Keratinocyte (primary cell): ENCODE results near the gene UBIAD1. TPM values are rescaled to one million over a fixed set of nuclear protein-coding genes. Genes with fewer than 3 reads are reported as not detected.
A peak's percentile ranks its signal among the peaks of the same experiment; 100 is the strongest.

Experiments used
- DNase-seq: peaks from one replicate; pipeline ENCODE4 v3.0.0-alpha.2; 2011; ENCODE audit warnings: low read depth, missing footprints, low spot score
- FAIRE-seq: peaks from 2 replicates; lab custom pipeline; 2011; peaks lifted over from hg19 to GRCh38; lab: Jason Lieb, UNC
- H2AFZ ChIP-seq: 2 replicates; pipeline ENCODE4 v1.6.0; 2012; ENCODE audit warnings: low read length, control low read depth, inconsistent platforms; ENCODE audit not compliant: control insufficient read depth
- H3K27ac ChIP-seq: 2 replicates; pipeline ENCODE4 v1.5.1; 2011; ENCODE audit warnings: low read length; ENCODE audit not compliant: control insufficient read depth, insufficient read depth
- H3K27me3 ChIP-seq: 3 replicates; pipeline ENCODE4 v1.6.0; 2011; ENCODE audit warnings: low read length; ENCODE audit not compliant: control insufficient read depth, insufficient read depth; ENCODE audit errors: extremely low read depth
- H3K36me3 ChIP-seq, 2 experiments: 2 replicates in 1 of 2; 3 replicates in 1 of 2; pipeline ENCODE4 v1.5.1; 2011; ENCODE audit warnings: low read length in 2 of 2, mild to moderate bottlenecking in 1 of 2; ENCODE audit not compliant: control insufficient read depth in 2 of 2, insufficient read depth in 2 of 2; ENCODE audit errors: extremely low read depth in 1 of 2
- H3K4me1 ChIP-seq: 3 replicates; pipeline ENCODE4 v1.5.1; 2011; ENCODE audit warnings: low read length; ENCODE audit not compliant: control insufficient read depth, insufficient read depth; ENCODE audit errors: extremely low read depth
- H3K4me2 ChIP-seq: 3 replicates; pipeline ENCODE4 v1.6.0; 2011; ENCODE audit warnings: low read depth, low read length; ENCODE audit not compliant: control insufficient read depth, insufficient read depth; ENCODE audit errors: extremely low read depth
- H3K4me3 ChIP-seq, 3 experiments: fragments of 200-600 bp in 1 of 3; sonication (generic) in 1 of 3; 2 replicates in 2 of 3; 3 replicates in 1 of 3; pipeline ENCODE4 v1.5.1; 2011 to 2016; ENCODE audit warnings: low read length in 3 of 3, mild to moderate bottlenecking in 3 of 3, control low read depth in 2 of 3, inconsistent platforms in 1 of 3, low read depth in 1 of 3, mixed read lengths in 1 of 3, mixed run types in 1 of 3, moderate library complexity in 1 of 3; ENCODE audit not compliant: control insufficient read depth in 2 of 3, insufficient read depth in 2 of 3; ENCODE audit errors: extremely low read depth in 1 of 3
- H3K79me2 ChIP-seq: 2 replicates; pipeline ENCODE4 v1.6.0; 2012; ENCODE audit warnings: low read length; ENCODE audit not compliant: control insufficient read depth, insufficient read depth
- H3K9ac ChIP-seq: 3 replicates; pipeline ENCODE4 v1.6.0; 2011; ENCODE audit warnings: low read length; ENCODE audit not compliant: control insufficient read depth, insufficient read depth; ENCODE audit errors: extremely low read depth
- H3K9me1 ChIP-seq: 3 replicates; pipeline ENCODE4 v1.6.0; 2011; ENCODE audit warnings: low read length; ENCODE audit not compliant: control insufficient read depth, insufficient read depth; ENCODE audit errors: extremely low read depth
- H3K9me3 ChIP-seq: 2 replicates; pipeline ENCODE4 v1.5.1; 2012; ENCODE audit warnings: low read depth, low read length; ENCODE audit not compliant: control insufficient read depth
- H4K20me1 ChIP-seq: 3 replicates; pipeline ENCODE4 v1.6.0; 2011; ENCODE audit warnings: low read length; ENCODE audit not compliant: control insufficient read depth, insufficient read depth; ENCODE audit errors: extremely low read depth
- EZH2 ChIP-seq: IDR thresholded peaks from one replicate; pipeline ENCODE4 v1.6.1; 2012; ENCODE audit warnings: inconsistent platforms, mild to moderate bottlenecking, low read length, moderate library complexity
- dilution Hi-C: fragments of 300-500 bp; cut with MboI; formaldehyde crosslinking; loops from one replicate; pipeline ENCODE4 v1.7.0; 2020; ENCODE audit warnings: low sequenced_read_pairs; ENCODE audit not compliant: extremely low pct_ligation_motif_present
- polyA plus RNA-seq, 5 experiments: library from polyadenylated mRNA; depleted of rRNA in 3 of 5; stranded (reverse) in 3 of 5; stranded (forward) in 1 of 5; unstranded in 1 of 5; fragments of >200 nt; gene quantifications; 1 replicate in 1 of 5; 2 replicates in 3 of 5; 3 replicates in 1 of 5; pipeline versions ENCODE4 v1.2.1 to v1.2.3, GENCODE V29; 2011 to 2012; ENCODE audit warnings: missing spikeins in 2 of 5, low read depth in 1 of 5, low replicate concordance in 1 of 5
- TF ChIP-seq, protein P1 (sequence below), 3 experiments: IDR thresholded peaks in 1 of 3; conservative IDR thresholded peaks in 1 of 3; optimal IDR thresholded peaks in 1 of 3; 2 replicates in 2 of 3; 3 replicates in 1 of 3; pipeline versions ENCODE3 to v1.5.1; 2011; ENCODE audit warnings: low read length in 3 of 3, mild to moderate bottlenecking in 3 of 3, moderate library complexity in 2 of 3, control low read depth in 1 of 3, inconsistent platforms in 1 of 3; ENCODE audit not compliant: insufficient read depth in 2 of 3; ENCODE audit errors: extremely low read depth in 1 of 3

Gene UBIAD1
- polyA plus RNA-seq, 1 donor (not counting 4 experiments of a cell fraction or from before 2014, with no cell fraction given), result 9.9 TPM

- no peak overlapping the region for H3K4me2 ChIP-seq
- dilution Hi-C loops, result no loop called here
- H3K79me2 ChIP-seq, result no peaks in the 10 kb centered on the region
- no peaks in the 10 kb centered on the region for H3K36me3 ChIP-seq
- no peak for FAIRE-seq
- no peak overlapping the region for H3K27ac ChIP-seq
- H3K27me3 ChIP-seq, result no peaks in the 10 kb centered on the region
- no peak for DNase-seq
- no peak overlapping the region for H3K4me3 ChIP-seq
- no peaks in the 10 kb centered on the region for H3K9me1 ChIP-seq
- TF ChIP-seq, protein P1, sequence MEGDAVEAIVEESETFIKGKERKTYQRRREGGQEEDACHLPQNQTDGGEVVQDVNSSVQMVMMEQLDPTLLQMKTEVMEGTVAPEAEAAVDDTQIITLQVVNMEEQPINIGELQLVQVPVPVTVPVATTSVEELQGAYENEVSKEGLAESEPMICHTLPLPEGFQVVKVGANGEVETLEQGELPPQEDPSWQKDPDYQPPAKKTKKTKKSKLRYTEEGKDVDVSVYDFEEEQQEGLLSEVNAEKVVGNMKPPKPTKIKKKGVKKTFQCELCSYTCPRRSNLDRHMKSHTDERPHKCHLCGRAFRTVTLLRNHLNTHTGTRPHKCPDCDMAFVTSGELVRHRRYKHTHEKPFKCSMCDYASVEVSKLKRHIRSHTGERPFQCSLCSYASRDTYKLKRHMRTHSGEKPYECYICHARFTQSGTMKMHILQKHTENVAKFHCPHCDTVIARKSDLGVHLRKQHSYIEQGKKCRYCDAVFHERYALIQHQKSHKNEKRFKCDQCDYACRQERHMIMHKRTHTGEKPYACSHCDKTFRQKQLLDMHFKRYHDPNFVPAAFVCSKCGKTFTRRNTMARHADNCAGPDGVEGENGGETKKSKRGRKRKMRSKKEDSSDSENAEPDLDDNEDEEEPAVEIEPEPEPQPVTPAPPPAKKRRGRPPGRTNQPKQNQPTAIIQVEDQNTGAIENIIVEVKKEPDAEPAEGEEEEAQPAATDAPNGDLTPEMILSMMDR (optimal IDR thresholded peaks at IDR 0.05 in 1 of 3, IDR thresholded peaks at IDR 0.05 in 1 of 3, conservative IDR thresholded peaks at IDR 0.05 in 1 of 3; ENCODE audit: extremely low read depth in 1 of 3, insufficient read depth in 2 of 3, low read length in 3 of 3), result no peak
- no peak for TF ChIP-seq EZH2
- no peak overlapping the region for H2AFZ ChIP-seq
- no peaks in the 10 kb centered on the region for H3K9me3 ChIP-seq
- H3K4me1 ChIP-seq, result peaks cover 17% of the 10 kb centered on the region
- H3K9ac ChIP-seq, result no peak overlapping the region
- H4K20me1 ChIP-seq, result no peaks in the 10 kb centered on the region
Measured at GRCh38 chr1:11318982-11319381, 46.0 kb downstream of the UBIAD1 start.

GRCh38 chr1:11320153-11320936, 47.3 kb downstream of the UBIAD1 start:
- no peak for DNase-seq
- Histone ChIP-seq H2AFZ (no peak overlapping the region), H3K4me2 (no peak overlapping the region)

More at GRCh38 chr1:11320153-11320936, 47.3 kb downstream of the UBIAD1 start:
- Histone ChIP-seq H3K9me1 (no peaks in the 10 kb centered on the region), H4K20me1 (no peaks in the 10 kb centered on the region), H3K36me3 (no peaks in the 10 kb centered on the region), H3K9ac (no peak overlapping the region), H3K4me1 (peaks cover 17% of the 10 kb centered on the region), H3K27ac (no peak overlapping the region), H3K79me2 (no peaks in the 10 kb centered on the region), H3K27me3 (no peaks in the 10 kb centered on the region), H3K9me3 (no peaks in the 10 kb centered on the region), H3K4me3 (no peak overlapping the region)
- dilution Hi-C loops, result no loop called here
- FAIRE-seq, result no peak
- no peak for TF ChIP-seq EZH2
- TF ChIP-seq, protein P1 (optimal IDR thresholded peaks at IDR 0.05 in 1 of 3, IDR thresholded peaks at IDR 0.05 in 1 of 3, conservative IDR thresholded peaks at IDR 0.05 in 1 of 3; ENCODE audit: extremely low read depth in 1 of 3, insufficient read depth in 2 of 3, low read length in 3 of 3), result peak; percentile 47 to 66 (median 63)
